Measurements from ENCODE around the gene ARHGEF28.

- TF ChIP-seq, protein P1, sequence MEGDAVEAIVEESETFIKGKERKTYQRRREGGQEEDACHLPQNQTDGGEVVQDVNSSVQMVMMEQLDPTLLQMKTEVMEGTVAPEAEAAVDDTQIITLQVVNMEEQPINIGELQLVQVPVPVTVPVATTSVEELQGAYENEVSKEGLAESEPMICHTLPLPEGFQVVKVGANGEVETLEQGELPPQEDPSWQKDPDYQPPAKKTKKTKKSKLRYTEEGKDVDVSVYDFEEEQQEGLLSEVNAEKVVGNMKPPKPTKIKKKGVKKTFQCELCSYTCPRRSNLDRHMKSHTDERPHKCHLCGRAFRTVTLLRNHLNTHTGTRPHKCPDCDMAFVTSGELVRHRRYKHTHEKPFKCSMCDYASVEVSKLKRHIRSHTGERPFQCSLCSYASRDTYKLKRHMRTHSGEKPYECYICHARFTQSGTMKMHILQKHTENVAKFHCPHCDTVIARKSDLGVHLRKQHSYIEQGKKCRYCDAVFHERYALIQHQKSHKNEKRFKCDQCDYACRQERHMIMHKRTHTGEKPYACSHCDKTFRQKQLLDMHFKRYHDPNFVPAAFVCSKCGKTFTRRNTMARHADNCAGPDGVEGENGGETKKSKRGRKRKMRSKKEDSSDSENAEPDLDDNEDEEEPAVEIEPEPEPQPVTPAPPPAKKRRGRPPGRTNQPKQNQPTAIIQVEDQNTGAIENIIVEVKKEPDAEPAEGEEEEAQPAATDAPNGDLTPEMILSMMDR (IDR thresholded peaks at IDR 0.05; ENCODE audit: poor library complexity, severe bottlenecking), result no peak
- TF ChIP-seq EZH2 (IDR thresholded peaks at IDR 0.05; ENCODE audit: borderline replicate concordance, insufficient read depth, low read length, poor library complexity, severe bottlenecking) (no peak), EP300 (conservative IDR thresholded peaks at IDR 0.05; ENCODE audit: poor library complexity, severe bottlenecking) (no peak), RAD21 (conservative IDR thresholded peaks at IDR 0.05) (no peak), POLR2AphosphoS5 (IDR thresholded peaks at IDR 0.05) (no peak), MXI1 (conservative IDR thresholded peaks at IDR 0.05; ENCODE audit: poor library complexity, severe bottlenecking) (no peak), SMC3 (conservative IDR thresholded peaks at IDR 0.05; ENCODE audit: poor library complexity) (no peak)
Measured at GRCh38 chr5:73777192-73777591, 151.2 kb downstream of the ARHGEF28 start.

Measured in neural cell (in vitro differentiated cells).